GM23248 (cell line): Measurements from ENCODE around the gene KCNK1. TPM values are rescaled to one million over a fixed set of nuclear protein-coding genes. Genes with fewer than 3 reads are reported as not detected.

Experiments
- DNase-seq: peaks from one replicate; pipeline ENCODE4 v3.0.0-alpha.2; 2015
- H2AFZ ChIP-seq: fragments of 200-600 bp; sonication (generic); 2 replicates; pipeline ENCODE4 v1.6.1; 2016; ENCODE audit warnings: antibody characterized with exemption
- H3F3A ChIP-seq: fragments of 200-600 bp; sonication (generic); 2 replicates; pipeline ENCODE4 v1.6.1; 2016; ENCODE audit warnings: mild to moderate bottlenecking, antibody characterized with exemption, mixed run types; ENCODE audit not compliant: insufficient read depth
- H3K27ac ChIP-seq: fragments of 200-600 bp; sonication (generic); 2 replicates; pipeline ENCODE4 v1.5.1; 2016; ENCODE audit warnings: mild to moderate bottlenecking
- H3K27me3 ChIP-seq: fragments of 200-600 bp; sonication (generic); replicated peaks from 2 replicates; pipeline ENCODE4 v1.6.1; 2016; ENCODE audit warnings: mild to moderate bottlenecking; ENCODE audit not compliant: insufficient read depth
- H3K36me3 ChIP-seq: fragments of 200-600 bp; sonication (generic); 2 replicates; pipeline ENCODE4 v1.6.1; 2016; ENCODE audit warnings: low read depth, mild to moderate bottlenecking
- H3K4me1 ChIP-seq: fragments of 200-600 bp; sonication (generic); 2 replicates; pipeline ENCODE4 v1.6.1; 2016; ENCODE audit warnings: mild to moderate bottlenecking; ENCODE audit not compliant: insufficient read depth
- H3K4me2 ChIP-seq: fragments of 200-600 bp; sonication (generic); one replicate; pipeline ENCODE4 v1.6.1; 2016; ENCODE audit warnings: mild to moderate bottlenecking; ENCODE audit not compliant: unreplicated experiment
- H3K4me3 ChIP-seq: fragments of 200-600 bp; sonication (generic); 2 replicates; pipeline ENCODE4 v1.5.1; 2016; ENCODE audit warnings: mild to moderate bottlenecking
- H3K79me2 ChIP-seq: fragments of 200-600 bp; sonication (generic); 2 replicates; pipeline ENCODE4 v1.6.1; 2016; ENCODE audit warnings: mild to moderate bottlenecking; ENCODE audit not compliant: insufficient read depth
- H3K9ac ChIP-seq: fragments of 200-600 bp; sonication (generic); 2 replicates; pipeline ENCODE4 v1.6.1; 2016; ENCODE audit warnings: mild to moderate bottlenecking
- H3K9me2 ChIP-seq: fragments of 200-600 bp; sonication (generic); 2 replicates; pipeline ENCODE4 v1.6.1; 2016; ENCODE audit warnings: mixed run types, mild to moderate bottlenecking, moderate library complexity; ENCODE audit not compliant: insufficient read depth
- H3K9me3 ChIP-seq: fragments of 200-600 bp; sonication (generic); one replicate; pipeline ENCODE4 v1.6.1; 2017; ENCODE audit warnings: low read depth
- H4K20me1 ChIP-seq: fragments of 200-600 bp; sonication (generic); 2 replicates; pipeline ENCODE4 v1.6.0; 2016; ENCODE audit not compliant: insufficient read depth
- EZH2 ChIP-seq: fragments of 200-600 bp; sonication (generic); IDR thresholded peaks from 2 replicates; pipeline ENCODE4 v1.6.1; 2018; ENCODE audit warnings: antibody characterized with exemption, mild to moderate bottlenecking; ENCODE audit not compliant: insufficient read depth, poor library complexity, severe bottlenecking
- EZH2phosphoT487 ChIP-seq: fragments of 200-600 bp; sonication (generic); IDR thresholded peaks from 2 replicates; pipeline ENCODE4 v1.6.1; 2018; ENCODE audit warnings: antibody characterized with exemption, moderate library complexity, mild to moderate bottlenecking, low read depth; ENCODE audit not compliant: insufficient read depth
- WGBS, 2 experiments: methylation state at CpG; one replicate each; pipeline ENCODE4 v1.1.6; 2015 to 2017; ENCODE audit warnings: low lambda C conversion rate in 2 of 2, low coverage in 1 of 2; ENCODE audit errors: missing lambda C conversion rate in 2 of 2; 5-methylcytosine and 5-hydroxymethylcytosine counted together
- in situ Hi-C: fragments of 300-500 bp; cut with MboI; formaldehyde crosslinking; loops from 2 replicates; pipeline ENCODE4 v1.15.0; 2020
- polyA plus RNA-seq: library from polyadenylated mRNA; unstranded; fragments of >200 nt; fragmentation: Nextera tagmentation; extraction: Ambion mirVana; gene quantifications from 2 replicates; pipeline ENCODE4 v1.2.1, GENCODE V29; 2016
- total RNA-seq: library from RNA; depleted of rRNA; stranded (reverse); fragments of >200 nt; shearing (Covaris generic); gene quantifications from 2 replicates; pipeline ENCODE4 v1.2.3, GENCODE V29; 2014

The KCNK1 gene
- total and polyA plus RNA-seq, 2 experiments from 2014 or later, result 4.0 to 4.2 TPM

DNA sequence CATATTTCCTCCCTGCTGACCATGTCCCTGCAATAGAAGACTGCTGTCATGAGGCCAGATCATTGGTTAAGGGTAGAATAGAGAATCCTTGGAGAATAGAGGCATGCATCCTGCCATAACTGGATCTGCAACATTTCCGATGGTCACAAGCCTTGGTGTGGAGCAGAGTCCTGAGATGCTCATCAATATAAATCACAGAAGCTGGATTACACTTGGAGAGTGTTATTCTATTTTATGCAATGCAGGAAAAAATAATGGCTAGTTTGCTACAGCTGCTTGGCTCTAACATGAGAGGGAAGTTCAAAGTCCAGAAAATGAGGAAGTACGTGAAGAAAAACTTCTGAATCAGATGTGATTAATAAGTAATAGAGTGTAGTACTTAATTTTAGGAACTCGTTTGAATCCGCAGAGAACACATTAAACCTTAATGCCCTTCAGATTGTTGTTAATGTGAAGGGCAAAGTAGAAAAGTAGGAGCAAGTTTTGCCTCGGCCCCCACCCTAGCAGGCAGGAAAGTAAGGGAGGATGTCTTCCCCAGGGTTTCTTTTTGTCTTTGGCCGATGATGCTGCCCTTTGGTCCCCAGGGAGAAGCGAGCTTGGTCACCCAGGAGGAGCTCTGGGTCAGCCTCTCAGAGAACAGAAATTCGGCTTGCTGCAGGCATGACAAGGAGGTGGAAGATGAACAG lies 59.5 kb downstream of the KCNK1 start:
- H3K79me2 ChIP-seq, result no peaks in the 10 kb centered on the region
- H4K20me1 ChIP-seq, result no peaks in the 10 kb centered on the region
- no peaks in the 10 kb centered on the region for H3K9me3 ChIP-seq
- H3K4me1 ChIP-seq, result peaks cover 8% of the 10 kb centered on the region; the same call in 1 of the 2 replicates
- no peak for DNase-seq
- H2AFZ ChIP-seq, result no peak overlapping the region
- no peaks in the 10 kb centered on the region for H3K36me3 ChIP-seq
- H3F3A ChIP-seq, result no peaks in the 10 kb centered on the region
- WGBS, 2 experiments, result 93 to 94% methylated on average over 8 of the region's 8 CpGs
- no peak overlapping the region for H3K27ac ChIP-seq
- TF ChIP-seq EZH2, result no peak
- no peak for TF ChIP-seq EZH2phosphoT487
- no peaks in the 10 kb centered on the region for H3K27me3 ChIP-seq
- in situ Hi-C loops, result no loop called here
- no peak overlapping the region for H3K4me3 ChIP-seq
- H3K9me2 ChIP-seq, result no peaks in the 10 kb centered on the region
- no peak overlapping the region for H3K9ac ChIP-seq
- H3K4me2 ChIP-seq, result no peak overlapping the region

DNA sequence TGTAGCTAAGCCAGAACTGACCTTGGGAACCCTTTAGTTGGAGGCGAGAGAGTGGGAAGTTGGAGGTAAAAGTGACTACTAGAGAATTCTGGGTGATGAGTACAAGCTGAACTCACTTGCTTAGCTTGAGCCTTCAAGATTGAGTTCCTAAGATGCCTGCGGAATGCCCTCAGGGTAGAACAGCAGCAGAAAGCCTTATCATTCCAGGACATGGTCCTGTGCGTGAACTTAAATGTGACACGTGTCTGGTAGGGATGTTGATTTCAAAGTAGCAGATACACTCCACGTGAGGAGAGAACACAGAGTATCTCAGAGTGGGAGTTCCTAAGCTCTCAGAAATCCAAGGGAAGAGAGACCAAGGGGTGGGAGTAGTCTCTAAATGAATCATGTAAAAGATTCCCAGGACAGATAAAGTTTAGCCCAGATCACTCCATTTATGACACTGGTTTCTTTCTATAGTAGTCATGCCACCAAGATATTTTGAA lies 60.1 kb downstream of the KCNK1 start:
- Histone ChIP-seq H3K9me3 (no peaks in the 10 kb centered on the region), H3K4me2 (no peak overlapping the region), H3K27me3 (no peaks in the 10 kb centered on the region), H3K27ac (no peak overlapping the region), H2AFZ (no peak overlapping the region), H4K20me1 (no peaks in the 10 kb centered on the region), H3K9ac (no peak overlapping the region), H3K4me1 (0 out of 2 replicates have a peak, but pooled peaks cover 2% of the 10 kb centered on the region), H3F3A (no peaks in the 10 kb centered on the region), H3K9me2 (no peaks in the 10 kb centered on the region), H3K4me3 (no peak overlapping the region), H3K36me3 (no peaks in the 10 kb centered on the region), H3K79me2 (no peaks in the 10 kb centered on the region)
- TF ChIP-seq EZH2 (no peak), EZH2phosphoT487 (no peak)
- WGBS, 2 experiments, result 89 to 90% methylated on average over 5 of the region's 5 CpGs
- in situ Hi-C loops, result no loop called here
- DNase-seq, result no peak

DNA sequence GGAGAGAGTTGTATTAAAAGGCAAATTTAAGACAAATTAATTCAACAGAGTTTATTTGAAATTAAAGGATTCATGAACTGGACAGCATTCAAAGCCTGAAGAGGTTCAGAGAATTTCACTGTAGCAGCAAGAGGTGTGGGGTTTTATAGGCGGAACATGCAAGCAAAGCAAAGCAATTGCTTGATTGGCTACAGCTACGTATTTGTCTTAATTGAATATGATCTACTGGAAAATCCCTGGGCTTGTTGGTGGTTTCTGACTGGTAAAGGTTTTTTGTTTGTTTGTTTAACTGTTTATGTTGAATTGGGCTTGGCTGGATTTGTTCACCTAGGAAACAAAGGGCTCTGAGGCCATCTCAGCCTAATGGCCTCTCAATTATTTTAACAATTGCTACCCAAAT lies 61.5 kb downstream of the KCNK1 start:
- Histone ChIP-seq H3K4me2 (no peak overlapping the region), H3K9me2 (no peaks in the 10 kb centered on the region), H3K4me1 (no peaks in the 10 kb centered on the region), H3K36me3 (no peaks in the 10 kb centered on the region), H3K9me3 (no peaks in the 10 kb centered on the region), H3K4me3 (no peak overlapping the region), H3F3A (no peaks in the 10 kb centered on the region), H3K79me2 (no peaks in the 10 kb centered on the region), H4K20me1 (no peaks in the 10 kb centered on the region), H3K9ac (no peak overlapping the region), H2AFZ (no peak overlapping the region), H3K27ac (no peak overlapping the region), H3K27me3 (no peaks in the 10 kb centered on the region)
- no peak for TF ChIP-seq EZH2
- TF ChIP-seq EZH2phosphoT487, result no peak
- 90 to 96% methylated on average over 2 of the region's 2 CpGs for WGBS, 2 experiments
- in situ Hi-C loops, result no loop called here
- DNase-seq, result no peak

DNA sequence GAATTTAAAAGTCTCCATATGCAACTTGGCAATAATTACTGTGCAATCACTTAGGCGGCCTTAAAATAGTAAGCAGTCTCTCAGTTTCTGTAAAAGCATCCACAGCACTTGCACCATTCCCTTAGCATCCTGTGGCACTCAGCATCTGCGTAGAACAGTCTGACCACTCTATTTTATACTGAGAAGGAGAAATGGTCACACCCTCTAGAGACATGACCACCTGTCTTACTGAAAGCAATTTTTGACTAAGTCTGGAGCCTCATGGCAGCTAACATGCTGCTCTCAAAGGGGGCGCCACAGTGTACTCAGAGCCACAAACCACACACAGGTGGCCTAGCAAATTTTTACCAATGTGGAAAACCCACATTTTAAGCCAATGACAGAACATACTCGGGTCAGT lies 62.0 kb downstream of the KCNK1 start:
- no peak for DNase-seq
- no peak overlapping the region for H3K4me2 ChIP-seq
- no peaks in the 10 kb centered on the region for H3K79me2 ChIP-seq
- no peaks in the 10 kb centered on the region for H4K20me1 ChIP-seq
- H3K4me1 ChIP-seq, result no peaks in the 10 kb centered on the region
- H3K27ac ChIP-seq, result no peak overlapping the region
- no peak overlapping the region for H3K9ac ChIP-seq
- no peak overlapping the region for H3K4me3 ChIP-seq
- H3K9me3 ChIP-seq, result no peaks in the 10 kb centered on the region
- H3K27me3 ChIP-seq, result no peaks in the 10 kb centered on the region
- no peaks in the 10 kb centered on the region for H3K9me2 ChIP-seq
- no peak for TF ChIP-seq EZH2
- no peak for TF ChIP-seq EZH2phosphoT487
- H3K36me3 ChIP-seq, result no peaks in the 10 kb centered on the region
- H2AFZ ChIP-seq, result no peak overlapping the region
- H3F3A ChIP-seq, result no peaks in the 10 kb centered on the region
- in situ Hi-C loops, result no loop called here
- WGBS, 2 experiments, result 92 to 94% methylated on average over 4 of the region's 4 CpGs
